ENCODE measurements around the gene GLI2. TPM values are rescaled to one million over a fixed set of nuclear protein-coding genes. Genes with fewer than 3 reads are reported as not detected.
A peak's percentile ranks its signal among the peaks of the same experiment; 100 is the strongest.

Gene GLI2
- total RNA-seq, 4 donors from 2014 or later, result 1.9 to 7.9 (median 5.5) TPM

DNA sequence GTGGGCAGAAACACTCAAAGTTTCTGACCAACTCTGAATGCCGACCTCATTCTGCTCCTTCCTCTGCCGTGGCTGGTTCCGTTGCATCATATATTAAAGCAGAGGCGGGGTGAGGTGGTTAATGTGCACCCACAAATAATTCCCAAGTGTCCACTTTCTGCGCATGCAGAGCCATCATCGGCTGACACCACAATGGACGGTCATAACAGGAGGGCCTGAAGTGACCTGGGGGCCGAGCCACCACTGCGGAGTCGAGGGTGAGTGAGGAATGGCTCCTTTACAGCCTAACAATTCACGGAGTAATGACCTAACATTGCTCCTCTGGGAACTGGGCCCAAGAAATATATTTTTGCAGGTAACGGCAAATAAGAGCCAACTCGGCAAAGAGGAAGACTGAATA, 32.9 kb upstream of the GLI2 start:
- WGBS, result 76% methylated on average over 13 of the region's 13 CpGs
- H3K36me3 ChIP-seq, result no peaks in the 10 kb centered on the region
- H3K27ac ChIP-seq, result no peak overlapping the region
- TF ChIP-seq POLR2AphosphoS5 (IDR thresholded peaks at IDR 0.05) (no peak), POLR2A (IDR thresholded peaks at IDR 0.05) (no peak), EP300 (IDR thresholded peaks at IDR 0.05) (no peak)
- TF ChIP-seq, protein P1, sequence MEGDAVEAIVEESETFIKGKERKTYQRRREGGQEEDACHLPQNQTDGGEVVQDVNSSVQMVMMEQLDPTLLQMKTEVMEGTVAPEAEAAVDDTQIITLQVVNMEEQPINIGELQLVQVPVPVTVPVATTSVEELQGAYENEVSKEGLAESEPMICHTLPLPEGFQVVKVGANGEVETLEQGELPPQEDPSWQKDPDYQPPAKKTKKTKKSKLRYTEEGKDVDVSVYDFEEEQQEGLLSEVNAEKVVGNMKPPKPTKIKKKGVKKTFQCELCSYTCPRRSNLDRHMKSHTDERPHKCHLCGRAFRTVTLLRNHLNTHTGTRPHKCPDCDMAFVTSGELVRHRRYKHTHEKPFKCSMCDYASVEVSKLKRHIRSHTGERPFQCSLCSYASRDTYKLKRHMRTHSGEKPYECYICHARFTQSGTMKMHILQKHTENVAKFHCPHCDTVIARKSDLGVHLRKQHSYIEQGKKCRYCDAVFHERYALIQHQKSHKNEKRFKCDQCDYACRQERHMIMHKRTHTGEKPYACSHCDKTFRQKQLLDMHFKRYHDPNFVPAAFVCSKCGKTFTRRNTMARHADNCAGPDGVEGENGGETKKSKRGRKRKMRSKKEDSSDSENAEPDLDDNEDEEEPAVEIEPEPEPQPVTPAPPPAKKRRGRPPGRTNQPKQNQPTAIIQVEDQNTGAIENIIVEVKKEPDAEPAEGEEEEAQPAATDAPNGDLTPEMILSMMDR (IDR thresholded peaks at IDR 0.05), result no peak
- no peaks in the 10 kb centered on the region for H3K9me3 ChIP-seq
- H3K27me3 ChIP-seq, result no peaks in the 10 kb centered on the region
- peak in 1 of 2 donors; percentile 40 for DNase-seq (ENCODE audit: low spot score in 2 of 2)
- H3K4me1 ChIP-seq, result no peaks in the 10 kb centered on the region
- no peak overlapping the region for H3K4me3 ChIP-seq

DNA sequence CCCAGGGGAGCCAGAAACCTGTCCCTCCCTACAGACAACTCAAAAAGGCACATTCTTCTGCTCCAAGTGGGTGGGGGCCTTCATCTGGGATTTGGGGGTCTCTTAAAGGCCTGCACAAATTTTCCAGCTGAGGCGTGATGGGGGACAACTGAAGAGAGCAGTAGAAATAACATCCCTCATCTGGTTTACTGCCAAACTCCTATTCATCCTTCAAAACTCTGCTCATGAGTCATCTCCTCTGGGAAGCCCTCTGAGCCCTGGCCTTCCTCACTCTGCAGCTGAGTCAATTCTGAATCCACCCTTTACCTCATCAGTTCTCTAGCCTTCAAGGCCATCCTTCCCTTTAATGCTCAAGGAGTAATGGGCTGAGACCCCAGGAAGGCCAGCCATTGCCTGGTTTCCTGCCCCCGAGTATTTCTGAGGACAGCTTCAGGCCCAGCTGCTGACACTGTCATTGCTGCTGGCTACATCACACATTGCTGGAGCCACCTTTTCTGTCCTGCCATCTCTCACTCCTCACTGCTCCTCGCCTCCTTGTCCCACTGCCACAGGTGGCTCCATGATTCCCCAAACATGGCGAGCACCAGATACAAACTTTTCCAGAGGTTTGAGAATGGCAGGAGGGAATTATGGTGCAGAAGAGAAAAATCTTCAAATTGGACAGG, 32.2 kb upstream of the GLI2 start:
- DNase-seq (ENCODE audit: low spot score in 2 of 2), result peak in 1 of 2 donors; percentile 13
- no peak overlapping the region for H3K4me3 ChIP-seq
- no peak for TF ChIP-seq POLR2AphosphoS5 (IDR thresholded peaks at IDR 0.05)
- TF ChIP-seq, protein P1 (IDR thresholded peaks at IDR 0.05), result no peak
- no peak for TF ChIP-seq POLR2A (IDR thresholded peaks at IDR 0.05)
- TF ChIP-seq EP300 (IDR thresholded peaks at IDR 0.05), result no peak
- H3K27ac ChIP-seq, result no peak overlapping the region
- WGBS, result 98% methylated on average over 4 of the region's 4 CpGs
- no peaks in the 10 kb centered on the region for H3K9me3 ChIP-seq
- no peaks in the 10 kb centered on the region for H3K27me3 ChIP-seq
- H3K4me1 ChIP-seq, result no peaks in the 10 kb centered on the region
- H3K36me3 ChIP-seq, result no peaks in the 10 kb centered on the region

DNA sequence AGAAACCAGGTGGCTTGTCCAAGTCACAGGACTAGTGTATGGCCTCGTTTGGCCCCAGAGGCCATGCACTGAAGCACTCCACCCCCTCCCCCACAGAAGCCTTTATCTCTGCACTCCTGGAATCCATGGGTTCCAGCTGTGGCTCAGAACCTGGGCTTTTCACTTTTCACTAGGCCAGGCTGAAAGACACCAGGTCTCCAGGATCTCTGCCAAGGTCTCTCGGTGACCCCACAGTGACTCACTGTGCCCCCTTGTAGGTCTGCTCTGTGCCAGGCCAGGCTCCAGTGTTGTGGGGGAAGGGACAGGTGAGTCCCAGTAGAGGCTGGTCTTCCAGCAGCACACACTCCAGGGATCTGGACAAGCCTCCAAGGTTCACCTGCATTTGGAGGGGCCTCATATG, 31.0 kb upstream of the GLI2 start:
- DNase-seq (ENCODE audit: low spot score in 2 of 2), result peak; percentile 45 to 73
- Histone ChIP-seq H3K36me3 (no peaks in the 10 kb centered on the region), H3K9me3 (no peaks in the 10 kb centered on the region), H3K27ac (no peak overlapping the region), H3K27me3 (no peaks in the 10 kb centered on the region), H3K4me1 (no peaks in the 10 kb centered on the region), H3K4me3 (no peak overlapping the region)
- no peak for TF ChIP-seq EP300 (IDR thresholded peaks at IDR 0.05)
- TF ChIP-seq POLR2AphosphoS5 (IDR thresholded peaks at IDR 0.05), result no peak
- TF ChIP-seq, protein P1 (IDR thresholded peaks at IDR 0.05), result no peak
- no peak for TF ChIP-seq POLR2A (IDR thresholded peaks at IDR 0.05)
- WGBS, result 56% methylated on average over 1 of the region's 2 CpGs

DNA sequence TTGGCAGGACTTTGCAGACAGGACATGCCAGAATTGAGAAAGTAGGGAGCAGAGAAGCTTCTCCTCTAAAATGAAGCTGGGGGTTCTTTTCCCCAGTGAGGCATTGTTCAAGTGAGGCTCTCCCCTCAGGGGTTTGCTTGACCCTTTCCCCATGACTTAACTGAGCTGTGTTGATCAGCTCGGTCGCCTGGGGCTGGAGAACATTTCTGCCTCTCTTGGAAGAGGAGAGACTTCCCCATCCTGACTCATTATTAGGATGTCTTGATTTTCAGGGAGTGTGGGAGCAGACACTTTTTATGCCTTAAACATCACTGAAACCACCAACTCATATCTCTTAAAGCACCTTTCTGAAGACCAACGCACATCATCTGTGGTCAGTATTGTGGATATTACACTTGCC, 27.9 kb upstream of the GLI2 start:
- Histone ChIP-seq H3K4me1 (peaks cover 11% of the 10 kb centered on the region), H3K27ac (no peak overlapping the region), H3K36me3 (no peaks in the 10 kb centered on the region), H3K4me3 (no peak overlapping the region), H3K9me3 (no peaks in the 10 kb centered on the region), H3K27me3 (no peaks in the 10 kb centered on the region)
- 100% methylated on average over 1 of the region's 3 CpGs for WGBS
- DNase-seq (ENCODE audit: low spot score in 2 of 2), result peak in 1 of 2 donors; percentile 45
- TF ChIP-seq, protein P1 (IDR thresholded peaks at IDR 0.05), result no peak
- TF ChIP-seq POLR2AphosphoS5 (IDR thresholded peaks at IDR 0.05) (no peak), POLR2A (IDR thresholded peaks at IDR 0.05) (no peak), EP300 (IDR thresholded peaks at IDR 0.05) (no peak)

DNA sequence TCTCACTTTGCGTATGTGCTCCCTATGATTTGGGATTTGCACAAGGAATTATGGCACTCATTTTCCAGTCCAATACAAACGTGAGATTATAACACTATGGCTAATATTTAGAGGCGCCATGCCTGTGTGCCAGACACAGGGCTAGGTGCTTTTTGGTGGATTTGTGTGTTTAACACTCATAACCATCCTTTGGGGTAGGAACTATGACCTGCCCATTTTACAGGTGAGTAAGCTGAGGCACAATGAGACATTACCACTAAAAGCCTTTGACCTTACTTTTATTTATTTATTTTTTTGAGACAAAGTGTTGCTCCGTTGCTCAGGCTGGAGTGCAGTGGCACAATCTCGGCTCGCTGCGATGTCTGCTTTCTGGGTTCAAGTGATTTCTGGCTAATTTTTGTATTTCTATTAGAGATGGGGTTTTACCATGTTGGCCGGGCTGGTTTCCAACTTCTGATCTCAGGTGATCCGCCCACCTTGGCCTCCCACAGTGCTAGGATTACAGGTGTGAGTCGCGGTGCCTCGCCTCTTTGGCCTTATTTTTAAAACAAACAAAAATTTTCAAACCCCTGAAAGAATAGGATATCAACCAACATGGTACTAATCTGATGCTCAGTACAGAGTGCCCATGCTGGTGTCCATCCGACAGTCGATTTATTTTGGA, 26.6 kb upstream of the GLI2 start:
- H3K9me3 ChIP-seq, result no peaks in the 10 kb centered on the region
- H3K4me3 ChIP-seq, result no peak overlapping the region
- H3K27ac ChIP-seq, result no peak overlapping the region
- no peaks in the 10 kb centered on the region for H3K36me3 ChIP-seq
- peaks cover 11% of the 10 kb centered on the region for H3K4me1 ChIP-seq
- TF ChIP-seq POLR2AphosphoS5 (IDR thresholded peaks at IDR 0.05) (no peak), EP300 (IDR thresholded peaks at IDR 0.05) (no peak), POLR2A (IDR thresholded peaks at IDR 0.05) (no peak)
- TF ChIP-seq, protein P1 (IDR thresholded peaks at IDR 0.05), result no peak
- WGBS, result 80% methylated on average over 14 of the region's 14 CpGs
- peak in 1 of 2 donors; percentile 15 for DNase-seq (ENCODE audit: low spot score in 2 of 2)
- H3K27me3 ChIP-seq, result no peaks in the 10 kb centered on the region
